ENCODE results near the gene FAM13A.
"Not testable (repeated sequence)": the region's sequence is repeated elsewhere in the genome, so short reads cannot be mapped to it uniquely, and the experiment has no call there.

Gene FAM13A

DNA sequence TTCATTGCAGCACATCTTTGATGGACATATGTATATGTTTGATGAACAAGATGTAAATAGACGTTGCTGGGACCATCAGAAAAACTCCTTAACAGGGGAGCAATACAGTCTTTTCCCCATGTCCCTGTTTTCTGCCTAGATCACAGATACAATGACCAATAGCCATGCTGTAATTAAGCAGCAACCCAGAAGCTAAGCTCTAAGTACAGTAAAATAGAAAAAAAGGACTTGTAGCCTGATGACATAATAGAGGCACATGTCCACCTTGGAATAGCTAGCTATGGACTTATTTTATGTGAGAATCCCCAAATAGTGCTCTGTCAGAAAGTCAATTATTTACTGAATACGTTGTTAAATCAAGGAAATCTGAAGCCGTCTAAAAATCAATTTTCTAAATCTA is 14.9 kb downstream of the FAM13A start:
- DNase-seq (ENCODE audit: low read depth), result no peak

DNA sequence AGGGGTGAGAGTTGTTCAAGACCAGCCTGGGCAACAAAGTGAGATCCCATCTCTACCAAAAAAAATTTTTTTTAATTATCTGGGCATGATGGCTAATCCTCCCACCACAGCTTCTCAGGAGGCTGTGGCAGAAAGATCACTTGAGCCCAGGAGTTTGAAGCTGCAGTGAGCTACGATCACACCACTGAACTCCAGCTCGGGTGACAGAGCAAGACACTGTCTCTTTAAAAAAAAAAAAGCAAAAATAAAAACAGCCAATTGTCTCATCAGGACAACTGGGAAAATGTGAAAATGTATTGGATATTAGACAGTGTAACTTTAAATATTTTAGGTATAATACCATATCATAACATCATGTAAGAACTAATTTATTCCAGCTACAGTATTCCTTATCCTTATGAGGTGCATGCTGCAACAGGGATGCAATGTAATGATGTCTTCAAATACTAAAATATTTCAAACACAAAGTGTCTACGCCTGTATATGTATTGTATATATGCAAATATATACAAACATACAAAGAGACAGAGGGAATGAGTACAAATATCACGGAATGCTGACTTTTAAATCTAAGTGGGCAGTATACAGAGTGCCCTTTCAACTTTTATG is 17.2 kb downstream of the FAM13A start:
- DNase-seq (ENCODE audit: low read depth), result no peak

DNA sequence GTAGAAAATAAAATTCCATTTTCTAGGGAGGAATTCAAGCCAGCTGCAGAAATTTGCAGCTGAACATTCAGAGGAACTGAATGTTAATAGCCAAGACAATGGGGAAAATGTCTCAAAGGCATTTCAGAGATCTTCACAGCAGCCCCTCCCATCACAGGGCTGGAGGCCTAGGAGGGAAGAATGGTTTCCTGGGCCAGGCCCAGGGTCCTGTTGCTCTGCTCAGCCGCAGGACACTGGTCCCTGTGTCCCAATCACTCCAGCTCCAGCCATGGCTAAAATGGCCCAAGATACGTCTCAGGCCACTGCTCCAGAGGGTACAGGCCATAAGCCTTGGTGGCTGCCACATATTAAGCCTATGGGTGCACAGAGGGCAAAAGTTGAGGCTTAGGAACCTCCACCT is 20.4 kb downstream of the FAM13A start:
- DNase-seq (ENCODE audit: low read depth), result no peak

DNA sequence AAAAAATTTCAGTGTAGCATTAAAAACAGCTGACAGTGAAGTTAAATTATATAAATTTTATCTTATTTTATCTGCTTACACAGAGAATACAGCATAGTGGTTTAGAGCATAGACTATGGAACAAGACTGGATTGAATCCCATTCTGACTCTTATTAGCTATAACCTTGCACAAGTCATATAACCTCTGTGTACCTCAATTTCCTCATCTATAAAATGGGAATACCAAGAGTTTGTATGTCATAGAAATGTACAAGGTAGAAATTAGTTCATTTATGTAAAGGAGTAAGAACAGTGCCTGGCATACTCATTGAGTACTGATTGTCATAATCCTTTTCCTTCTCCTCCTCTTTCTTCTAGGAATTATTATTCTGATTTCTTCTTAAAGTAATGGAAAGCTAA is 25.7 kb downstream of the FAM13A start:
- DNase-seq (ENCODE audit: low read depth), result no peak

DNA sequence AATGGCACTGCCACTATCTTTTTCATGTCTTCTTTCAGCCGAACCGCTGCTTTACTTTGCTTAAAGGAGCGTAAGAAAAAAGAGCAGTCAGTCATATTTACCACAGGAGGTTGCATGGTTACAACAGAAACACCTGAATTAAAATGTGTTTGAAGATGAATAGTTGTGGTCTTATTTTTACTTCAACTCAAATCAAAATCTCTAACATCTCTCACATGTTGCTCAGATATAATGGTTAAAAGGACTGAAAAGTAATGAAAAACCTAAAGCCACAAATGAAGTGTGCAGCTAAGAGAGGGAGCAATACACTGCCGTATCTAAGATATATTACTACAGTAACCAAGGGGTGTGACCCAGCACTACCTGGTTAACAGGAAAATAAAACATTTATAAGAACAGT is 27.4 kb downstream of the FAM13A start:
- no peak for DNase-seq (ENCODE audit: low read depth)

DNA sequence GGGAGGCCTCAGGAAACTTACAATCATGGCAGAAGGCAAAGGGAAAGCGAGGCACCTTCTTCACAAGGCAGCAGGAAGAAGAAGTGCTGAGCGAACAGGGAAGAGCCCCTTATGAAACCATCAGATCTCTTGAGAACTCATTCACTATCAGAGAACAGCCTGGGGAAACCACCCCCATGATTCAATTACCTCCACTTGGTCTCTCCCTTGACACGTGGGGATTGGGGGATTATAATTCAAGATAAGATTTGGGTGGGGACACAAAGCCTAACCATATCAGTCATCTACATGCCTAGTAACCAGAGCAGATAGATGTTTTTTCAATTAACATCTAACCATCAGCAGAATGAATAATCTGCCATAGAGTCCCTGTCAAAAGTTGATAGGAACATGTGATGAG is 30.4 kb downstream of the FAM13A start:
- no peak for DNase-seq (ENCODE audit: low read depth)

DNA sequence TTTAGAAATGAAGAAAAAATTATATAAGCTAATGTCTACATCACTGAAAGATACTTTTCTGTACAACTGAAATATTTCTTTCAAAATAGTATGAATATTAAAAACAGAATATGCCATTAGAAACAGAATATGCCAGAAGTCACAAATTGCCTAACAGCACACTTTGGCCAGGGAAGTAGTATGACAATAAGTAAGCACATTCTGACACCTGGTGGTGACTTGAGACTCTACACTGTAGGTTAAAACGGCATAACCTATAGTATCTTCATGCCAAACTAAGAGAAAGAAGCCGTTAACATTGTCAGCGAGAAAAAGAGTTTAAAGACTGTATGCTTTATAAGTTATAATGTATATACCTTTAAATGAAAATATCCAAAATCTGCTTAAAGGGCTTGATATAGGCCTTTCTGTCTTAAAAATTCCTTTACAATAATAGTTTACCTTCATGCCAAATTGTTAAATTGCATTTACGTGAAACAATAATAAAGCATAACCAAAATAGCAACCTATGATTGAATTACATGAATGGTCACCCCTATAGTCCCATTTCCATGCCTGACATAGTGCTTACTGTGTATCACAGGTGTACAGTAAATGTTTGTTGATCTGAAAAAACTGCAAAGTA is 32.8 kb downstream of the FAM13A start:
- DNase-seq (ENCODE audit: low read depth), result peak; percentile 81

DNA sequence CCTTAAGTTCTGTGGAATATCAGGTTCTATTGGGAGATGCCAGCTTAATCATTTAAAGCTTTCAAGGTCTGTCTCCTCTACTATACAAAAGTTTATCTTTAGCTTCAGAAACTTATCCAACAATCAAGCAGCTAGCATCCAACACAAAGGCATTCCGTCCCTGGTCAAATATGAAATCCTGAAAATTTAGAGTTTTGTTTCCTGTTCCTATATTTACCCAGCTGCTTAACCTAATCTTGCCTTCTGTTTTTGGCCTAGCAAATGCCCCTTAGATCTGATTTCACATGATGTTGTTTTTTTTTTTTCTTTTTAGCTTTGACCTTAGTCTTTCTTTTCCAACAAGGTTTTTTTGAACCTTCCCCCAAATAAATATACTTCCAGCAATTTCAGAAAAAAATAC is 33.8 kb downstream of the FAM13A start:
- no peak for DNase-seq (ENCODE audit: low read depth)

DNA sequence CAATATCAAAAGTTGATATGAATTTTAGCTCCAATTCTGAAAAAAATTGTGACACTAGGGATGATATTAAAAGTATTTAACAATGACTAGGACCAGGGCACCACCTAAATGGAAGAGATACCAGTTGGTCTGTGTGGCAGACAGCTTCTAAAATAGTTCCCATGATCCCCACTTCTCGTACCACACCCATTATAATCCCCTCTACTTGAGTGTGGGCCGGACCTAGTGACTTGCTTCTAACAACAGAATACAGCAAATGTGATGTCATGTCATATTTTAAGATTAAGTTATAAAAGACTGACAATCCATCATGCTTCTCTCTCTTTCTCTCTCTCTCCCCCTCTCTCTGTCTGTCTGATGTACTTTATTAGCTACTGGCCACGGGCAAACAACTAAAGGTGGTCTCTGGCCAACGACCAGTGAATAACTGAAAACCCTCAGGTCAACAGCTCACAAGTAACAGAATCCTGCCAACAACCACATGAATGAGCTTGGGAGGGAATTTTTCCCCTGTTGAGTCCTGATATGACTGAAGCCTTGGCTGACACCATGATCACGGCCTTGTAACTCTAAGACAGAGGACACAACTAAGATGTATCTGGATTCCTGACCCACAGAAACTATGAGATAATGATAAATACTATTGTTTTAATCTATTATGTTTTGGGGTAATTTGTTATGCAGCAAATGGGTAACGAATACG is 34.4 kb downstream of the FAM13A start:
- no peak for DNase-seq (ENCODE audit: low read depth)

DNA sequence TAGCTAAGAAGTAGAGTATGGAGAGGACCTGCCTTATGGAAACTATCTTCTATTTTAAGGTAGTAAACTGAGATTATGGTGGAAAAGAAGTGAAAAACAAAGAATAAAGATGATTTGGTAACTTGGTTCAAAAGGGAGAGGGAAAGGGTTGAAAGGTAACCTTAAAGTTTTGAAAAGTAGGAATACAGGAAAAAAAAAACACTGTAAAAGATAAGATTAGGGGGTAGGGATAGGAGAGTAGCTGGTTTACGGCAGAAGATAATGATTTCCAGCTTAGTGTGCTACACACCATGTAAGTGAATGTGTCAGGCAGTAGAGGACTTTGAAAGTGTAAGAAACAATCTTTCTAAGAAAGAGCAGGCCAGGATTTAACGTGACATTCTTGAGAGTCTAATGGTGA is 35.3 kb downstream of the FAM13A start:
- DNase-seq (ENCODE audit: low read depth), result no peak

DNA sequence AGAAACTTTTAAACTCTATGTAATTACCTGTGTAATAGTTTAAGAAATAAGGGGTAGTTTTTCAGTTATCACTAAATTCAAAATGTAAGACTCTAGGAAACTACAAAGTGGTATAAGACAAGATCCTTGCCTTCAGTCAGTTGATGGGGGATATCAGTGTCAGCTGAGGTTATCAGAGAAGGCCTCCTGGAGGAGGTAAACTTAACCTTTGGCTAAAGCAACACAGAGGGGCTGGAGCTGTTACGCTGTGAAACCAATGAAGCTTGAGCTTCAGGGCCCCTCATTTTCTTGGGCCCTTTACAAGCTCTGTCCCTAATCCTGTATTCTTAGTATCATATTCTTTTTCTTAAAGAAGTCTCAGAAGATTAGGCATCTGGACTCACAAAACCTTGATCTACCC is 35.9 kb downstream of the FAM13A start:
- DNase-seq (ENCODE audit: low read depth), result no peak

DNA sequence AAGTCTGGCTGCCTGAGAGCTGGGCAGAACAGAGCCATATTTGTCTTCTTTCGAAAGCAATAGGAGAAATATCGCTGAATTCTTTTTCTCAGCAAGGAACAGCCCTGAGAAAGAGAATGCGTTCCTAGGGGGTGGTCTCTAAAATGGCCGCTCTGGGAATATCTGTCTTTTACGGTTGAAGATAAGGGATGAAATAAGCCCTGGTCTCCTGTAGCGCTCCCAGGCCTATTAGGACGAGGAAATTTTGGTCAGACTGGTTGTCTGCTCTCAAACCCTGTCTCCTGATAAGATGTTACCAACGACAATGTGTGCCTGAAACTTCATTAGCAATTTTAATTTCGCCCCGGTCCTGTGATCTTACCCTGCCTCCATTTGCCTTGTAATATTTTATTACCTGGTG is 42.1 kb downstream of the FAM13A start:
- DNase-seq (ENCODE audit: low read depth), result not testable (repeated sequence)

DNA sequence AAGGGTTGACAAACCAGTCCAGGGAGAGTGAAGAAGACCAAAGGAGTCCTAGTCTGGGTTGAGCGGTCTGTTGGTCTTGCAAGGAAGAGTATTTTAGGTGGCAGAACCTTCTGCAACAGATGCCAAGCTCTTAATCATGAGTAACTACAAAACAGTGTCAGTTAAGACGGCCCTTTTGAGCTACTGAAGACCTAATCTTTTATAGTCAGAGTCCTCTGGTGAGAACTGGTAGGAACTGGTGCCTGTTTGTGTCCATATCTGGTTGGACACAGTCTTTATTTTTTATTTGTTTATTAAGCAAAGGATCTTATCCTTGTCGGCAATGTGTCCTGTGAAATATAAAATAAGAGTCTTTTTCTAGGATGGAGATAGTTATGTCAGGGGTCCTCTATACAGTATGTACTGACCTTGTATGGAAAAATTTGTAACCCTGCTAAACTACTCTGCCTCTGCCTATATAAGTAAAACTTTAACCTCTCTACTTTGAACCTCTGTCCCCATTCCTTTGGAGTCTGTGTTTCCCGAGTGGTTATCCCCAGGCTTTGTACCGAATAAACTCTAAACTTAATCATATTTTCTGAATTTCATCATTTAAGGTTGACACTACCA is 47.1 kb downstream of the FAM13A start:
- no peak for DNase-seq (ENCODE audit: low read depth)

DNA sequence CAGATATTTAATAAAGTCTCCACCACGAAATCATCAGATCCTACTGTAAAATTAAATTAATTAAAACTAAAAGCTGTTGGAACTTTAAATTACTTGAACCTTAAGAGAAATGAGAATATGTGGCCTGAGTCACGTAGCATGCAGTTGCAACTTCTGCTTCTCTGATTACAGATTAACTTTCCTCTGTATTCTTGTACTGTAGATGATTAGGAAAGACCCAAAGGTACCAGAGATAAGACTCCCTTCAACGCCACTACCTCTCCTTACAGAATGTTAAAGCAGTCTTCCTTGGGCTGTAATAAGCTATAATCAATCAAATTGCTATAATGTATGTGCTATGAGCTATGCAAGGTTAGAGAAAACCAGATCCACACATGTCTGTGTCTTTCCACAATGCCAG is 47.9 kb downstream of the FAM13A start:
- DNase-seq (ENCODE audit: low read depth), result no peak

DNA sequence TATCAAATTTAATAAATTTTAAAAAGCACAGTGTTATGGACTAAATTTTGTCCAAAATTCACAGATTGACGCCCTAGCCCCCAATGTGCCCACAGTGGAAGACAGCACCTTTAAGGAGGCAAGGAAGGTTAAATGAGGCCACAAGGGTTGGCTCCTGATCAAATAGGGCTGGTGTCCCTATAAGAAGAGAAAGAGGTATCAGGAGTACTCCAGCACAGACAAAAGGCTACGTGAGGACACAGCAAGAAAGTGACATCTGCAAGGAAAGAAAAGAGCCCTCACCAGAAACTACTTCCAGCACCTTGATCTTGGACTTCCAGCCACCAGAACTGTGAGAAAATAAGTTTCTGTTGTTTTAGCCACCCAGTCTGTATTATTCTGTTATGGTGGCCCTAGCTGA is 48.8 kb downstream of the FAM13A start:
- no peak for DNase-seq (ENCODE audit: low read depth)

DNA sequence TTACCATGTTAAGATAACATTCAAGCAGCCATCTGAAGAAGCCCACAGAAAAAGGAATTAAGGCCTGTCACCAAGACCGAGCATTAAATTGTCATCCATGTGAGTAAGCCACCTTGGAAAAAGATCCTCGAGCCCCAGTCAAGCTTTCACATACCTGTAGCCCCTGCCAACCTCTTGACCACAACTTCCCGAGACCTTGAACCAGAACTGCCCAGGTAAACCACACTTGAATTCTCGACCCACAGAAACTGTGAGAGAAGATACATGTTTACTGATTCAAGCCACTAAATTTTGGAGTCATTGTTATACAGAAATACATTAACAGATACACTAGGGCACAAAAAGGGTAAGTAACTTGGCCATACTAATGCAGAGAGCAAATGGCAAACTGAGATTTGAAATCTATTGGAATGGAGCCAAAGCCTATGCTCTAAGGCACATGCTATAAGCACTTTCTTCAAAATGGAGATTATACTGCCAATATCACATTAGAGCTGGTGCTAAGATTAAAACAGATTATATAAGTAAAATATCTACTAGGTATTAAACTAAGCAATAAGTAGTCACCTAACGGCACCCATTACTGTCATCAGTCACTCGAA is 49.5 kb downstream of the FAM13A start:
- no peak for DNase-seq (ENCODE audit: low read depth)

DNA sequence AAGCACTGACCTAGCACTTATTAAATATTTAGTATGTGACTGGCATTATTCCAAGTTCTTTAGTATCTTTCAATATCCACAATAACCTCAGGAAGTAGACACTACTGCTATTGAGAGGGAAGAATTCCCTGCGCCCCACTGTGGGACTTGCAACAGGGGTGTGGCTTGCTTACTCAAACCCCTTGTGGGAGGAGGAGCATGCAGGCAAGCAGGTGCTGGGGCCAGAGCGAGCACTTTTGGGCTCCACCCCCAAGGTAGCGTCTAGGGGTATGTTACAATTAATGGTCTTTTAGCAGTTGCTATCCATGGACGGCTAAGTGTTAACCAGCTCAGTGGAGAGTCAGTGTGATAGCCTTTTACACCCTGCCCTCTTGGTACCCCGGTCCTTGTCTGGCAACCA is 50.7 kb downstream of the FAM13A start:
- no peak for DNase-seq (ENCODE audit: low read depth)

DNA sequence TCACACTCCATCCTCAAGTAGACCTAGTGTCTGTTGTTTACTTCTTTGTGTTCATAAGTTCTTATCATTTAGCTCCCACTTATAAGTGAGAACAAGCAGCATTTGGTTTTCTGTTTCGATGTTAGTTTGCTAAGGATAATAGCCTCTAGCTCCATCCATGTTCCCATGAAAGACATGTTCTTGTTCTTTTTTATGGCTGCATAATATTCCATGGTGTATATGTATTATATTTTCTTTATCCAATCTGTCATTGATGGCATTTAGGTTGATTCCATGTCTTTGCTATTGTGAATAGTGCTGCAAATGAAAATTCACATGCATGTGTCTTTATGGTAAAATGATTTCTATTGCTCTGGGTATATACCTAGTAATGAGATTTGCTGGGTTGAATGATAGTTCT is 51.9 kb downstream of the FAM13A start:
- DNase-seq (ENCODE audit: low read depth), result not testable (repeated sequence)

DNA sequence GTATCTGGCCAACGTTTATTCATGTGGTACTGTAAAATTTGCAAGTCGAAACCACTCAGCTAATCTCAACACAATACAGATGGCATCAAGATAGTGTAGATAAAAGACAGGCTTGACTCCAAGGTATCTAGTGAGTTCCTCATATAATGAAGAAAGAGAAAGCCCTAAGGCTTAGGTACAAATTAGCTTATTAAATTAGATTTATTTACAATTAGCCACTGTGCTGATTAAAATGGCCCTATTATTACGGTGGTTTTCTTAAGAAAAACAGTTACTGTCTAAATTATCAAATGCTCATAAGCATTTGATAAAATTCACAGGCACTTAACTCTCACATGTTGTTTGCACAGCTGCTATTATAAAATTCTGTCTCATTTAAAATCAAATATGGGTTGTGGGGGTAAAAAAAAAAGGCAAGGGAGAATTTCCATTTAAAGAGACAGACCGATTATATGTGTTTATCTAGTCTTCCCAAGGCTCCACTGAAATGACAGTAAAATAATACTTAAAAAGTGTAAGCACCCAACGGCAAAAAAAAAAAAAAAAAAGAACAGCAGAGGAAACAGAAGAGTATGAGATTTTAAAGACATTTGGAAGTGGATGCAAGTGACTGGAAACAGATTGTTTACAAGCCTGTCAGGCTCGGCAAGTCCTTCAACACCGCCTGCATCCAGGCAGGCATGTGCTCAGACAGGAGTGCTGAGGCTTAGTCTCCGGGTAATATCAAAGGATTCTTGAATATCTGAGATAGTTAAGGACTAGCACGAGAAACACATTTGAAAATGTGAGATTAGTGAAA is 55.1 kb downstream of the FAM13A start:
- no peak for DNase-seq (ENCODE audit: low read depth)

DNA sequence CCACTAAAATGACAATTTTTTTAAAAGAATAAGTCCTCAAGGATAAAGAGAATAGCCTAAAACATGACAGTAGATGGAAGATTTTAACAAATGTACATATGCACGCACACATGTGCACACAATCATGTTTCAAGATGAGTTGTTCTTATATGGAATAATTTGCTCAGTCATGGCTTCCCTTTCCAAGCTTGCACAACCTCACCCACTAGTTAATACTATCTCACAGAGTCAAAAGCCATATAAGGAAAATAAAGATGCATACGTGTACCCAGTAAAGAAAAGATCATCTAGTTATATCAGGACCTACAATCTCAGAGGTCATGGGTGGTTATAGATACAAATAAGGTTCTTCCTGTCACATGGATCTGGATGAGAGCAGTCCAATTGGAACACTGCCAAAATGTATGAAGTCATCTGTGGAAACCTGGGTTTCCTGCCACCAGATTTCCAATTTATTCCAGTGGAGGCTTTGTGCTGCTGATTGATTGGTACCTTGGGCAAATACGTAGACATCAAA is 56.1 kb downstream of the FAM13A start:
- peak; percentile 70 for DNase-seq (ENCODE audit: low read depth)

DNA sequence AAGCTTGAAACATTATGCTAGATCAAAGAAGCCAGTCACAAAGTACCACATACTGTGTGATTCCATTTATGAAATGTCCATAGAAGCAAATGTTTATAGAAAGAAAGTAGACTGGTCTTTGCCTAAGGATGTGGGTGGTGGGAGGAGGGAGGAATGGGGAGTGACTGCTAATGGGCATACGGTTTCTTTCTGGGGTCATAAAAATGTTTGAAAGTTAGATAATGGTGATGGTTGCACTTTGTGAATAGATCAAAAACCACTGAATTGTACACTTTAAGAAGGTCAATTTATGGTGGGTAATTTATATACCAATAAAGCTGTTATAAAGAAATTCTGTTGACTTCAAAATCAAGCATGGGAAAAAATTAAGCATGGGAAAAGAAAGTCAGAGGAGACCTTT is 56.6 kb downstream of the FAM13A start:
- DNase-seq (ENCODE audit: low read depth), result no peak

DNA sequence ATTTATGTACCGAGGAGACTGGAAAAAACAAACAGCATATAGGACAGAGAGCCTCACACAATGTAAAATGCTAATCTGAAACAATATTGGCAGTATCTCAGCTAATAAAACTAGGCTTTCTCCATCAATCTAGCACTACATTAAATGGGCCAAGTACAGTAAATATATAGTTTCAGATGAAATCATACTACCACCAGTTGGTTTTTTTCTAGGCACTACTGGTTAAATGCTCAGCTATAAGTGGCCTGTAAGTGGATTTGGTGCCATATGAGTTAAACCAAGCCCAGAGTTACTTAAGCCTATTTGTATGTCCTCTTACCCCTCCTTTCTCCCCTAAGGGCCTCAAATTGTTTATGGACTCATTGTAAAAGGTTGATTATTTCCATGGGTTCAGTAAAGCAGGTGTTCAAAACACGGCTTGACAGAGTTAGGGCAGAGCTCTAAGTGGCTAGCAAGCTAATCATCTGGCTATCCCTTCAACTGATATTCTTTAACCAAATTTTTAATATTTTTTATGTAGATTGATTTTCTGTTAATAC is 57.5 kb downstream of the FAM13A start:
- DNase-seq (ENCODE audit: low read depth), result no peak
